Measurements from ENCODE around the gene GJB4.

- TF ChIP-seq RCOR1 (IDR thresholded peaks at IDR 0.05; ENCODE audit: low read length) (no peak), RAD21 (IDR thresholded peaks at IDR 0.05; ENCODE audit: low read length) (no peak), POLR2AphosphoS5 (IDR thresholded peaks at IDR 0.05; ENCODE audit: low read depth, low read length) (no peak)
Measured at GRCh38 chr1:34779526-34779925, 20.0 kb downstream of the GJB4 start.
